HPDE6-E6E7 (cell line): ENCODE data around the gene ZNF664.

ENCODE experiments used
- DNase-seq: peaks from one replicate; pipeline ENCODE4 v3.0.0; 2011; ENCODE audit warnings: missing footprints; ENCODE audit errors: extremely low spot score

ZNF664 gene

GRCh38 chr12:124032265-124032886 is 59.4 kb downstream of the ZNF664 start:
- DNase-seq, result peak; percentile 69

GRCh38 chr12:124033859-124034258 is 60.8 kb downstream of the ZNF664 start:
- DNase-seq, result no peak

- no peak for DNase-seq
These were observed 61.3 kb downstream of the ZNF664 start for GRCh38 chr12:124034297-124034696.

- no peak for DNase-seq
These were observed 62.1 kb downstream of the ZNF664 start for GRCh38 chr12:124035163-124035562.

- DNase-seq, result no peak
These were observed 63.2 kb downstream of the ZNF664 start for GRCh38 chr12:124036171-124036598.

- no peak for DNase-seq
These were observed 63.7 kb downstream of the ZNF664 start for GRCh38 chr12:124036657-124037109.

- DNase-seq, result no peak
These were observed 64.3 kb downstream of the ZNF664 start for GRCh38 chr12:124037331-124037730.

- DNase-seq, result no peak
These were observed 66.3 kb downstream of the ZNF664 start for GRCh38 chr12:124039276-124039675.

GRCh38 chr12:124040291-124040690 is 67.3 kb downstream of the ZNF664 start:
- no peak for DNase-seq

GRCh38 chr12:124040737-124041136 is 67.7 kb downstream of the ZNF664 start:
- no peak for DNase-seq

GRCh38 chr12:124041907-124042306 is 68.9 kb downstream of the ZNF664 start:
- DNase-seq, result no peak

- no peak for DNase-seq
These were observed 71.0 kb downstream of the ZNF664 start for GRCh38 chr12:124044021-124044420.

GRCh38 chr12:124044809-124045321 is 71.8 kb downstream of the ZNF664 start:
- DNase-seq, result no peak

- no peak for DNase-seq
These were observed 72.8 kb downstream of the ZNF664 start for GRCh38 chr12:124045671-124046455.

- DNase-seq, result no peak
These were observed 73.4 kb downstream of the ZNF664 start for GRCh38 chr12:124046456-124046740.

- no peak for DNase-seq
These were observed 74.1 kb downstream of the ZNF664 start for GRCh38 chr12:124047045-124047566.

GRCh38 chr12:124049451-124050094 is 76.6 kb downstream of the ZNF664 start:
- DNase-seq, result no peak

- DNase-seq, result no peak
These were observed 80.8 kb downstream of the ZNF664 start for GRCh38 chr12:124053851-124054250.

GRCh38 chr12:124055066-124055465 is 82.1 kb downstream of the ZNF664 start:
- no peak for DNase-seq

- DNase-seq, result no peak
These were observed 84.7 kb downstream of the ZNF664 start for GRCh38 chr12:124057691-124058090.

- DNase-seq, result no peak
These were observed 86.7 kb downstream of the ZNF664 start for GRCh38 chr12:124059752-124060151.
